ENCODE measurements around the gene PIK3C3. TPM values are rescaled to one million over a fixed set of nuclear protein-coding genes. Genes with fewer than 3 reads are reported as not detected.

The PIK3C3 gene
- total RNA-seq, 6 donors from 2014 or later = 26.5 to 78.6 (median 44.9) TPM

DNA sequence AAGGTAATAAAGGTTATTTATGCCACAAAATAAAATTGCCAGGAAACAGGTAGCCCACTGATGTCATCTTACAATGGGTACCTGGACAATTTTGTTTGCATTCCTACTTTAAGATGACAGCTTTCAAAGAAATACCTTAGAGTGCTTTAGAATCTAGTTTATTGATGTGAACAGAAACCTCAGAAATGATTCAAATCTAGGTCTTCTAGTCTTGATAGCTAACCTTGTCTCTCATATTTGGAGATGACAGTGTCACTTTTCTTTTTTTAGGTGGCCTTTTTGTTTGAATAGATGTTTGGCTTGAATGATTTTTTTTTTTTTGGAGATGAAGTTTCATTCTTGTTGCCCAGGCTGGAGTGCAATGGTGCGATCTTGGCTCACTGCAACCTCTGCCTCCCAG lies 69.1 kb downstream of the PIK3C3 start:
- no peaks in the 10 kb centered on the region for H3K4me1 ChIP-seq
- TF ChIP-seq POLR2A (IDR thresholded peaks at IDR 0.05) = no peak
- no peak for TF ChIP-seq CTCF (IDR thresholded peaks at IDR 0.05)
- no peak for TF ChIP-seq EP300 (IDR thresholded peaks at IDR 0.05)
- no peaks in the 10 kb centered on the region for H3K9me3 ChIP-seq
- DNase-seq (no peak), ATAC-seq (ENCODE audit: low FRiP score in 2 of 2) (no peak)
- no peak overlapping the region for H3K4me3 ChIP-seq
- H3K27ac ChIP-seq = no peak overlapping the region
- H3K36me3 ChIP-seq = peaks cover 6 to 49% (median 6%) of the 10 kb centered on the region in 4 donors
- H3K27me3 ChIP-seq = no peaks in the 10 kb centered on the region
- 84 to 90% methylated on average over 1 of the region's 1 CpG for WGBS, 2 donors

- TF ChIP-seq CTCF (IDR thresholded peaks at IDR 0.05) (no peak), POLR2A (IDR thresholded peaks at IDR 0.05) (no peak), POLR2AphosphoS5 (IDR thresholded peaks at IDR 0.05) (no peak), EP300 (IDR thresholded peaks at IDR 0.05) (no peak)
- ATAC-seq (ENCODE audit: low FRiP score in 2 of 2) (no peak), DNase-seq (no peak)
- Histone ChIP-seq H3K4me1 (no peaks in the 10 kb centered on the region), H3K27ac (no peak overlapping the region), H3K36me3 (peaks cover 0 to 54% (median 16%) of the 10 kb centered on the region in 4 donors), H3K9me3 (no peaks in the 10 kb centered on the region), H3K4me3 (no peak overlapping the region), H3K27me3 (no peaks in the 10 kb centered on the region)
- WGBS, 2 donors = 84 to 94% methylated on average over 1 of the region's 1 CpG
Measured at GRCh38 chr18:42025491-42025890, 70.5 kb downstream of the PIK3C3 start.

DNA sequence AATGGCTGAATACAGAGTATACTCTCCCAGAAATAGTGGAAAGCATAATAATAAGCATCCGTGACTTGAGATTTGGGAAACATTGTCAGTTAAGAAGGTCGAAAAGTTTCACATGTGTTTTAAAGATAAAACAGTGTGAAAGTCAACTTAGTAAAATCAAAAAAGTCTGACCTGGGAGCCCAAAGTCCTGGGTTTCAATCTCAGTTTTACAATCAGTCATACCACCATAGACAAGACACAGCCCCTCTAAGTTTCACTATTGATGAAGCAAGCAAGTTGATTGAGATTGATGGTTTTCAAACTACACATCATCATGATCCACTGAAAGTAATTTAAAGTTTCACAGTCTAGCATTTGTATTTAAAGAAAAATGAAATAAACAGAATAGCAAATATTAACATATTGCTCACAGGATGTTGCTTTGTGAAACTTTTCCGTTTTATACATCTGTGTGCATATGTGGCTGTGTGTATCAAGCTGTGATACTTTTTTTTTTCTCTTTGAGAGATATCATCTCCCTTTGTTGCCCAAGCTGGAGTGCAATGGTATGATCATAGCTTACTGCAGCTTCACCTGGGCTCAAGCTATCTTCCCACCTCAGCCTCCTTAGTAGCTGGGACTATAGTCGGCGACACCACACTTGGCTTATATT lies 71.1 kb downstream of the PIK3C3 start:
- H3K36me3 ChIP-seq = peaks cover 0 to 54% (median 18%) of the 10 kb centered on the region in 4 donors
- WGBS, 2 donors = 85 to 94% methylated on average over 5 of the region's 5 CpGs
- ATAC-seq (ENCODE audit: low FRiP score in 2 of 2) = no peak

DNA sequence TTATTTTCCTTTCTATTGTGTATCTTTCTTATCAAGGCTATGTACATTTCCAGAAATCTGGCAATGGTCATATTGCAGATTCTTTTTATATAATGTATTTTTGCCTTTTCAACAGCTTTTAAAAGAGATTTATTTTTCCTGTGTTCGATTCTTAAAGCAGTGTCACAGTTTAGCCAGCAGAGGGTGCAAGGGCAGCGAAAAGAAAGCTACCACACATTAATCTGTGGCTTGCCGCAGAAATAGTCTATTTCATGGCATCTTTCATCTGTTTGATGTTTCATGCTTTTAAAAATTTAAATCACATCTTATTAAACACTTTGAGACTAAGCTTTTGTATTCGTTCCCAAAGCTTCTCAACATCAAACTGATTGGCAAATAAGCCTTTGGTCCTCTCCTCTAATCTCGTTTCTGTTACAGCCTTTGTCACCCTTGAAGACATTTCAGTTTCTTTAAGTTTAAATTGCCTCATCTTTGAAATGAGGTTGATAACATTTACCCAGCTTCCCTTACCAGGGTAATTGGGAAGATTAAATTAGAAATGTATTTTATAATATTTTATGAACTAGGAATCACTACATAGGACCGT lies 73.3 kb downstream of the PIK3C3 start:
- DNase-seq (no peak), ATAC-seq (ENCODE audit: low FRiP score in 2 of 2) (peak in 1 of 2 donors; percentile 58)
- H3K4me1 ChIP-seq = no peaks in the 10 kb centered on the region
- whole genome bisulfite sequencing, 2 donors = 52 to 54% methylated on average over 6 of the region's 6 CpGs
- H3K4me3 ChIP-seq = no peak overlapping the region
- H3K27ac ChIP-seq = no peak overlapping the region
- no peaks in the 10 kb centered on the region for H3K27me3 ChIP-seq
- TF ChIP-seq CTCF (IDR thresholded peaks at IDR 0.05) = peak in 5 of 6 experiments; percentile 31 to 50 (median 38)
- TF ChIP-seq POLR2AphosphoS5 (IDR thresholded peaks at IDR 0.05) = no peak
- no peak for TF ChIP-seq POLR2A (IDR thresholded peaks at IDR 0.05)
- TF ChIP-seq EP300 (IDR thresholded peaks at IDR 0.05) = no peak
- no peaks in the 10 kb centered on the region for H3K9me3 ChIP-seq
- H3K36me3 ChIP-seq = peaks cover 0 to 54% (median 21%) of the 10 kb centered on the region in 4 donors

More for the DNA sequence above, 71.1 kb downstream of the PIK3C3 start:
- H3K4me3 ChIP-seq = no peak overlapping the region
- no peaks in the 10 kb centered on the region for H3K4me1 ChIP-seq
- DNase-seq = no peak
- no peak overlapping the region for H3K27ac ChIP-seq
- no peaks in the 10 kb centered on the region for H3K27me3 ChIP-seq
- H3K9me3 ChIP-seq = no peaks in the 10 kb centered on the region
- TF ChIP-seq POLR2AphosphoS5 (IDR thresholded peaks at IDR 0.05) (no peak), EP300 (IDR thresholded peaks at IDR 0.05) (no peak), CTCF (IDR thresholded peaks at IDR 0.05) (no peak), POLR2A (IDR thresholded peaks at IDR 0.05) (no peak)

Data from upper lobe of left lung (tissue), 6 donors.